ENCODE measurements around the gene NKX2-4. TPM values are rescaled to one million over a fixed set of nuclear protein-coding genes. Genes with fewer than 3 reads are reported as not detected.
A peak's percentile ranks its signal among the peaks of the same experiment; 100 is the strongest.

The NKX2-4 gene
- total and polyA plus RNA-seq, 2 donors (not counting 1 experiment from before 2014, with no cell fraction given) = not detected

- Mint-ChIP-seq H3K9me3 (ENCODE audit: insufficient read depth) (no peaks in the 10 kb centered on the region), H3K4me1 (peaks cover 21% of the 10 kb centered on the region), H3K4me3 (peak overlapping the region; percentile 63), H3K27ac (no peak overlapping the region), H3K27me3 (peaks cover 63% of the 10 kb centered on the region)
- ChIA-PET CTCF (interaction anchor here (1.3 kb wide), 1 partner anchor 160 kb away, joined by 3 read pairs; no protein-coding TSS in a partner anchor), POLR2A (no interaction called here)
- H2AFZ ChIP-seq (ENCODE audit: insufficient read depth, low read depth, low read length, poor library complexity, severe bottlenecking) = peak overlapping the region; percentile 55
- TF ChIP-seq CTCF (IDR thresholded peaks at IDR 0.05) (no peak), EZH2 (IDR thresholded peaks at IDR 0.05; ENCODE audit: borderline replicate concordance, insufficient read depth, low read depth, low read length, poor library complexity, severe bottlenecking) (peak; percentile 12)
- DNase-seq (peak; percentile 65), ATAC-seq (ENCODE audit: low read depth) (no peak)
- H3K27me3 ChIP-seq (replicated peaks in 1 of 4; ENCODE audit: control extremely low read depth in 1 of 4, control insufficient read depth in 3 of 4, insufficient read depth in 4 of 4, low read length in 3 of 4) = peaks cover 6 to 71% (median 48%) of the 10 kb centered on the region in 4 experiments
- no peaks in the 10 kb centered on the region for H3K79me2 ChIP-seq (ENCODE audit: control insufficient read depth, insufficient read depth, low read length)
- no peak overlapping the region for H3K27ac ChIP-seq (ENCODE audit: low read length in 2 of 2)
- WGBS (ENCODE audit: insufficient coverage) = 13% methylated on average over 103 of the region's 103 CpGs
- H3K4me1 ChIP-seq (ENCODE audit: control insufficient read depth in 2 of 2, insufficient read depth in 2 of 2, low read length in 2 of 2) = peaks cover 12 to 30% of the 10 kb centered on the region in 2 donors
- H3K36me3 ChIP-seq (replicated peaks in 1 of 2; ENCODE audit: control extremely low read depth in 1 of 2, control insufficient read depth in 1 of 2, extremely low read depth in 1 of 2, insufficient read depth in 2 of 2, low read length in 1 of 2) = no peaks in the 10 kb centered on the region
- peaks cover 2 to 9% (median 8%) of the 10 kb centered on the region in 3 donors for H3K9me3 ChIP-seq (ENCODE audit: control extremely low read depth in 1 of 3, control insufficient read depth in 2 of 3, insufficient read depth in 1 of 3, low read length in 2 of 3)
- peak overlapping the region in 1 of 5 experiments; percentile 3 for H3K4me3 ChIP-seq (ENCODE audit: control extremely low read depth in 1 of 5, extremely low read depth in 1 of 5, insufficient read depth in 1 of 5, low read depth in 2 of 5, low read length in 4 of 5)
- H3K4me2 ChIP-seq (replicated peaks; ENCODE audit: low read depth, low read length, poor library complexity, severe bottlenecking) = peak overlapping the region; percentile 66
- intact Hi-C loops (cut with micrococcal nuclease) = loop anchor here (5.0 to 10.0 kb wide), 2 partner anchors 91 to 111 kb away; partner anchors contain the start of gene XRN2
- H4K20me1 ChIP-seq (ENCODE audit: control insufficient read depth, insufficient read depth, low read length, poor library complexity, severe bottlenecking) = no peaks in the 10 kb centered on the region
- H3K9ac ChIP-seq (ENCODE audit: low read length) = no peak overlapping the region
Measured at GRCh38 chr20:21395666-21396598, 1.4 kb downstream of the NKX2-4 start.
